Measurements from ENCODE around the gene DMXL1. TPM values are rescaled to one million over a fixed set of nuclear protein-coding genes. Genes with fewer than 3 reads are reported as not detected.

The DMXL1 gene
- polyA plus RNA-seq, 2 of the 4 experiments (the other 2 are of a cell fraction), result 8.4 to 28.8 TPM

GRCh38 chr5:119274767-119275130 lies 203.9 kb downstream of the DMXL1 start:
- no peak overlapping the region for H3K4me3 ChIP-seq
- TF ChIP-seq CHD2 (IDR thresholded peaks at IDR 0.05; ENCODE audit: low read length, partially characterized antibody) (no peak), EHMT2 (IDR thresholded peaks at IDR 0.05; ENCODE audit: low read depth) (no peak), NPAS2 (CRISPR knock-in tag; IDR thresholded peaks at IDR 0.05; ENCODE audit: borderline replicate concordance) (no peak)
- H3K9me3 ChIP-seq, result no peaks in the 10 kb centered on the region
- ChIA-PET POLR2A (no interaction called here), CTCF (interaction anchor here (1.0 to 2.8 kb wide), 5 partner anchors 40 to 287 kb away, joined by 3 to 10 read pairs (median 5); partner anchors contain the start of gene DTWD2)
- peaks cover 63% of the 10 kb centered on the region for H3K4me1 ChIP-seq
- ATAC-seq, result peak; percentile 45 to 52; a peak in 3 of 6 replicates
- H3K4me2 ChIP-seq, result peak overlapping the region; percentile 59
- peak overlapping the region; percentile 39 to 74; a peak in 5 of 6 replicates for H3K27ac ChIP-seq
- DNase-seq (ENCODE audit: low read depth in 1 of 2, low spot score in 1 of 2), result no peak
- no peak for FAIRE-seq

DNA sequence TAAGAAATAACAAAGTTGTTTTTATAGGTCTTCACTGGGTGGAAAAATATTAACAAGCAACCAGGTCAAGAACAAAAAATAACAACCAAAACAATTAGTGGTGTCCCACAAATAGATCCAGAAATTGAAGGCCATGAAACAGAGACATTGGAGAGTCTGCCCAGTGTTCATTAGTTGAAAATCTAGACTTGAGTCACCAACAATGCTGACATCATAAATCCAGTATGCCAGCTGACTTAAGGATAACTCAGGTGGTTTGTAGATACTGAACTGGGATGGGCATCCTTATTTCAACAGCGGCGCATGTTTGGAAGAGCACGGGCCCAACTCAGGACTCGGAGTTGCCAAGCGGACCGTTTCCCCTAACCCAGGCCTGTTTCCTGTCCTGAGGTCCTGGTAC lies 204.3 kb downstream of the DMXL1 start:
- Histone ChIP-seq H3K4me3 (no peak overlapping the region), H3K4me2 (peak overlapping the region; percentile 59), H3K4me1 (peaks cover 59% of the 10 kb centered on the region), H3K27ac (peak overlapping the region; percentile 39 to 48; a peak in 3 of 6 replicates), H3K9me3 (no peaks in the 10 kb centered on the region)
- ATAC-seq, result peak; percentile 42 to 59; a peak in 3 of 6 replicates
- no peak for TF ChIP-seq HOXA7 (CRISPR knock-in tag; IDR thresholded peaks at IDR 0.05)
- no peak for TF ChIP-seq RFX5 (IDR thresholded peaks at IDR 0.05)
- no peak for TF ChIP-seq JUN (IDR thresholded peaks at IDR 0.05)
- TF ChIP-seq JUNB (IDR thresholded peaks at IDR 0.05), result no peak
- TF ChIP-seq ATOH8 (CRISPR knock-in tag; IDR thresholded peaks at IDR 0.05; ENCODE audit: low read depth), result no peak
- no peak for TF ChIP-seq TFCP2L1 (CRISPR knock-in tag; IDR thresholded peaks at IDR 0.05)
- no peak for TF ChIP-seq HES2 (IDR thresholded peaks at IDR 0.05)
- TF ChIP-seq POLR2A (IDR thresholded peaks at IDR 0.05; ENCODE audit: low read length), result no peak
- no peak for TF ChIP-seq FOSL2 (IDR thresholded peaks at IDR 0.05)
- peak; percentile 30 for TF ChIP-seq FOSL2 (CRISPR knock-in tag; IDR thresholded peaks at IDR 0.05)
- TF ChIP-seq PHF8 (IDR thresholded peaks at IDR 0.05; ENCODE audit: borderline replicate concordance, low read depth), result no peak
- TF ChIP-seq MAFK (IDR thresholded peaks at IDR 0.05; ENCODE audit: partially characterized antibody), result peak; percentile 10
- TF ChIP-seq HEYL (CRISPR knock-in tag; IDR thresholded peaks at IDR 0.05), result no peak
- FAIRE-seq, result no peak
- WGBS (ENCODE audit: missing lambda C conversion rate), result 87% methylated on average over 6 of the region's 6 CpGs
- POLR2A ChIA-PET, result no interaction called here
- CTCF ChIA-PET, result interaction anchor here (1.0 to 2.8 kb wide), 5 partner anchors 40 to 287 kb away, joined by 3 to 10 read pairs (median 5); partner anchors contain the start of gene DTWD2
- DNase-seq (ENCODE audit: low read depth in 1 of 2, low spot score in 1 of 2), result peak in 1 of 2 experiments; percentile 40

GRCh38 chr5:119275601-119276173 lies 204.8 kb downstream of the DMXL1 start:
- CTCF ChIA-PET, result interaction anchor here (1.3 to 2.8 kb wide), 2 partner anchors 39 to 136 kb away, joined by 8 to 10 read pairs; no protein-coding TSS in a partner anchor
- 95% methylated on average over 3 of the region's 3 CpGs for WGBS (ENCODE audit: missing lambda C conversion rate)
- no peak for FAIRE-seq

More at GRCh38 chr5:119275601-119276173, 204.8 kb downstream of the DMXL1 start:
- H3K4me2 ChIP-seq, result no peak overlapping the region; the same call in 2 of the 3 replicates
- ATAC-seq (no peak), DNase-seq (ENCODE audit: low read depth in 1 of 2, low spot score in 1 of 2) (no peak)
- H3K4me1 ChIP-seq, result peaks cover 53% of the 10 kb centered on the region
- POLR2A ChIA-PET, result no interaction called here
- H3K4me3 ChIP-seq, result no peak overlapping the region
- H3K27ac ChIP-seq, result peak overlapping the region in 1 of 2 experiments; percentile 48; a peak in 2 of 6 replicates
- no peak for TF ChIP-seq ZFP36 (IDR thresholded peaks at IDR 0.05; ENCODE audit: borderline replicate concordance, partially characterized antibody)
- no peak for TF ChIP-seq BCL3 (IDR thresholded peaks at IDR 0.05)
- H3K9me3 ChIP-seq, result no peaks in the 10 kb centered on the region

Measured in A549 (cell line).